ENCODE data around the gene SUN3. TPM values are rescaled to one million over a fixed set of nuclear protein-coding genes. Genes with fewer than 3 reads are reported as not detected.

The SUN3 gene
- total and polyA plus RNA-seq, 2 of the 4 experiments (the other 2 are of a cell fraction), result not detected

DNA sequence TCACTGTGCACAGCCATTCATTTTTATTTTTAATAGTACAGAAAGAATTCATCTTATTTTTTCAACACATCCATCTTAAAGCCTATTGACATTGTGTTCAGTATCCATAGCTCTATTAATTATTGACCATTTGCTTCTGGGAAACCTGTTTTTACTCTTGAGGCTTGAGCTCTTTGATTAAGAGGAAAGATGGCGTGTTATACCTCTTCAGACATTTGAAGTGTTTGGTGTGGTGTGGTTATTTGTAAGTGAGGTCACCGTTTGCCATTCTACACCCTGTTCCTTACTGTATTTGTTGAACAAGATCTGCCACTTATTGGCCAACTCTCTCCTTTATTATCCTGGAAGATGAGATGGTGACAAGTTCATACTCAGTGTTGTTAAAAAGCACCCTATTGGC lies 24.8 kb upstream of the SUN3 start:
- no peak overlapping the region for H4K91ac ChIP-seq (ENCODE audit: insufficient read depth, low read depth, low read length)
- no peaks in the 10 kb centered on the region for H3K9me3 ChIP-seq (ENCODE audit: control insufficient read depth, insufficient read depth, low read length)
- no peak overlapping the region for H2AK9ac ChIP-seq (replicated peaks; ENCODE audit: low read depth, low read length, poor library complexity)
- no peak overlapping the region for H4K8ac ChIP-seq (ENCODE audit: low read depth in 2 of 2, low read length in 2 of 2)
- no peaks in the 10 kb centered on the region for H4K20me1 ChIP-seq (ENCODE audit: insufficient read depth, low read length)
- no TSS peak for BruUV-seq (replicated peaks)
- no peak overlapping the region for H4K5ac ChIP-seq (ENCODE audit: low read depth, low read length)
- no peak overlapping the region for H3K4me3 ChIP-seq (ENCODE audit: insufficient read depth, low read depth, low read length)
- no peak overlapping the region; the same call in 1 of the 2 replicates for H2AK5ac ChIP-seq (ENCODE audit: low read depth, low read length)
- H3K14ac ChIP-seq (replicated peaks; ENCODE audit: low read depth, low read length), result no peak overlapping the region
- H3K18ac ChIP-seq (ENCODE audit: low read depth, low read length), result no peak overlapping the region
- ChIA-PET CTCF (interaction anchor here (0.7 kb wide), 1 partner anchor 56 kb away, joined by 3 read pairs; no protein-coding TSS in a partner anchor), POLR2A (ENCODE audit: unreplicated experiment) (no interaction called here)
- DNase-seq (no peak), ATAC-seq (ENCODE audit: low read depth) (no peak)
- H3K4me2 ChIP-seq (ENCODE audit: low read depth, low read length), result no peak overlapping the region
- no peak overlapping the region for H3K9ac ChIP-seq (ENCODE audit: low read depth, low read length)
- H2BK20ac ChIP-seq (ENCODE audit: low read depth, low read length), result no peak overlapping the region
- no CpG with 5 or more reads among the region's 2 CpGs for WGBS, 2 experiments (ENCODE audit: extremely low coverage in 2 of 2, insufficient read length in 1 of 2)
- in situ Hi-C loops (cut with MboI; ENCODE audit: low sequenced_read_pairs), result no loop called here
- H2BK15ac ChIP-seq (ENCODE audit: low read depth, low read length), result no peak overlapping the region
- no peak overlapping the region for H2BK5ac ChIP-seq (ENCODE audit: low read depth, low read length, poor library complexity, severe bottlenecking)
- peaks cover 2% of the 10 kb centered on the region for H3K4me1 ChIP-seq (ENCODE audit: control insufficient read depth, insufficient read depth, low read length)
- H3K23ac ChIP-seq (ENCODE audit: low read depth, low read length), result no peak overlapping the region
- intact Hi-C loops (cut with micrococcal nuclease), result no loop called here
- no peak overlapping the region for H2AFZ ChIP-seq (replicated peaks; ENCODE audit: low read length, poor library complexity)
- H3K56ac ChIP-seq (ENCODE audit: extremely low read depth, insufficient read depth, low read length), result no peak overlapping the region
- no peak overlapping the region for H2BK120ac ChIP-seq (ENCODE audit: low read depth, low read length)
- H3K27ac ChIP-seq (ENCODE audit: insufficient read depth, low read length), result no peak overlapping the region
- H3K9me1 ChIP-seq (ENCODE audit: insufficient read depth, low read length), result peaks cover 3% of the 10 kb centered on the region; the same call in 1 of the 2 replicates
- H3K36me3 ChIP-seq (ENCODE audit: control insufficient read depth, insufficient read depth, low read length), result no peaks in the 10 kb centered on the region
- H3K4ac ChIP-seq (ENCODE audit: low read depth, low read length), result no peak overlapping the region
- no peaks in the 10 kb centered on the region for H3K27me3 ChIP-seq (ENCODE audit: control insufficient read depth, insufficient read depth, low read length)
- no peaks in the 10 kb centered on the region for H3K79me1 ChIP-seq (ENCODE audit: low read depth in 1 of 2, low read length in 2 of 2)
- dilution Hi-C loops (cut with HindIII; ENCODE audit: low sequenced_read_pairs, unreplicated experiment), result no loop called here
- TF ChIP-seq MAZ (IDR thresholded peaks at IDR 0.05; ENCODE audit: borderline replicate concordance, low read depth, low read length), result no peak
- TF ChIP-seq ELK1 (IDR thresholded peaks at IDR 0.05; ENCODE audit: borderline replicate concordance, low read depth, low read length), result no peak
- no peak for TF ChIP-seq CEBPB (IDR thresholded peaks at IDR 0.05; ENCODE audit: low read depth, low read length)
- no peak for TF ChIP-seq BHLHE40 (IDR thresholded peaks at IDR 0.05; ENCODE audit: low read depth, low read length)
- TF ChIP-seq, protein P1, sequence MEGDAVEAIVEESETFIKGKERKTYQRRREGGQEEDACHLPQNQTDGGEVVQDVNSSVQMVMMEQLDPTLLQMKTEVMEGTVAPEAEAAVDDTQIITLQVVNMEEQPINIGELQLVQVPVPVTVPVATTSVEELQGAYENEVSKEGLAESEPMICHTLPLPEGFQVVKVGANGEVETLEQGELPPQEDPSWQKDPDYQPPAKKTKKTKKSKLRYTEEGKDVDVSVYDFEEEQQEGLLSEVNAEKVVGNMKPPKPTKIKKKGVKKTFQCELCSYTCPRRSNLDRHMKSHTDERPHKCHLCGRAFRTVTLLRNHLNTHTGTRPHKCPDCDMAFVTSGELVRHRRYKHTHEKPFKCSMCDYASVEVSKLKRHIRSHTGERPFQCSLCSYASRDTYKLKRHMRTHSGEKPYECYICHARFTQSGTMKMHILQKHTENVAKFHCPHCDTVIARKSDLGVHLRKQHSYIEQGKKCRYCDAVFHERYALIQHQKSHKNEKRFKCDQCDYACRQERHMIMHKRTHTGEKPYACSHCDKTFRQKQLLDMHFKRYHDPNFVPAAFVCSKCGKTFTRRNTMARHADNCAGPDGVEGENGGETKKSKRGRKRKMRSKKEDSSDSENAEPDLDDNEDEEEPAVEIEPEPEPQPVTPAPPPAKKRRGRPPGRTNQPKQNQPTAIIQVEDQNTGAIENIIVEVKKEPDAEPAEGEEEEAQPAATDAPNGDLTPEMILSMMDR (conservative IDR thresholded peaks at IDR 0.05; ENCODE audit: low read depth, low read length), result no peak
- TF ChIP-seq SMC3 (IDR thresholded peaks at IDR 0.05; ENCODE audit: low read depth, low read length), result no peak
- no peak for TF ChIP-seq MAFK (IDR thresholded peaks at IDR 0.05; ENCODE audit: low read depth, low read length)
- no peak for TF ChIP-seq MXI1 (IDR thresholded peaks at IDR 0.05; ENCODE audit: borderline replicate concordance, low read depth, low read length)
- TF ChIP-seq CHD1 (IDR thresholded peaks at IDR 0.05; ENCODE audit: low read depth, low read length), result no peak
- no peak for TF ChIP-seq POLR2A (IDR thresholded peaks at IDR 0.05; ENCODE audit: low read depth, low read length)
- TF ChIP-seq RCOR1 (IDR thresholded peaks at IDR 0.05; ENCODE audit: insufficient replicate concordance, low read length), result no peak
- TF ChIP-seq NFE2L2 (IDR thresholded peaks at IDR 0.05; ENCODE audit: low read depth, low read length), result no peak
- TF ChIP-seq, protein P2, sequence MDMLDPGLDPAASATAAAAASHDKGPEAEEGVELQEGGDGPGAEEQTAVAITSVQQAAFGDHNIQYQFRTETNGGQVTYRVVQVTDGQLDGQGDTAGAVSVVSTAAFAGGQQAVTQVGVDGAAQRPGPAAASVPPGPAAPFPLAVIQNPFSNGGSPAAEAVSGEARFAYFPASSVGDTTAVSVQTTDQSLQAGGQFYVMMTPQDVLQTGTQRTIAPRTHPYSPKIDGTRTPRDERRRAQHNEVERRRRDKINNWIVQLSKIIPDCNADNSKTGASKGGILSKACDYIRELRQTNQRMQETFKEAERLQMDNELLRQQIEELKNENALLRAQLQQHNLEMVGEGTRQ (IDR thresholded peaks at IDR 0.05; ENCODE audit: low read depth, low read length), result no peak
- TF ChIP-seq RFX5 (IDR thresholded peaks at IDR 0.05; ENCODE audit: low read depth, low read length), result no peak
- no peak for TF ChIP-seq FOS (IDR thresholded peaks at IDR 0.05; ENCODE audit: low read depth, low read length)
- no peak for TF ChIP-seq RAD21 (IDR thresholded peaks at IDR 0.05; ENCODE audit: low read length)
